Raji (cell line): Measurements from ENCODE around the gene VHLL.

Source experiments
- POLR2A ChIP-seq: IDR thresholded peaks from 2 replicates; pipeline ENCODE4 v1.6.1; 2011; ENCODE audit warnings: low read depth, low read length, control low read depth; ENCODE audit not compliant: insufficient read depth

VHLL gene

DNA sequence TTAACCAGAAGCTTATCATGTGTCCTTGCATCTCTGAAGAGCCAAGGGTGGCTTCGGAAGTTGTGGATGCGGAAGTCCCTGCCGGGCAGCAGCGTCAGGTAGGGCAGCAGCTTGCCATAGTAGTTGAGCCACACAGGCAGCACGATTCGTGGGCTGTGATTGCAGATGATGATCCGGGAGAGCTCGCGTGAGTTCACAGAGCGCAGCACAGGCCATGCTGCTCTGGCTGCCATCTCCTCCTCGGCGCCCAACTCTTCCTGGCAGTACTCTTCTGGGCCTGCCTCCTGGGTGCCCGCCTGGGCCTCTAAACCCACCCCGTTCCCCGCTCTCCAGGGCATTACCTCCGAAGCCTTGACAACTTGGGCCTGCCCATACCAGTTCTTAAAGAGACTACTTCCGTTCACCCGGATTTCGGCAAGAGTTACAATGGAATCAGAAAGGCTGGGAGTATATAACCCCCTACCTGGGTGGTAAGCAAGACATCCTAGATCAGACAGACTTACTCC, at the start of gene VHLL:
TSS of gene VHLL (minus strand) at position 456 of the 506 bp plus-strand sequence. CDS start at position 338, 118 bp downstream.
- no peak for TF ChIP-seq POLR2A

DNA sequence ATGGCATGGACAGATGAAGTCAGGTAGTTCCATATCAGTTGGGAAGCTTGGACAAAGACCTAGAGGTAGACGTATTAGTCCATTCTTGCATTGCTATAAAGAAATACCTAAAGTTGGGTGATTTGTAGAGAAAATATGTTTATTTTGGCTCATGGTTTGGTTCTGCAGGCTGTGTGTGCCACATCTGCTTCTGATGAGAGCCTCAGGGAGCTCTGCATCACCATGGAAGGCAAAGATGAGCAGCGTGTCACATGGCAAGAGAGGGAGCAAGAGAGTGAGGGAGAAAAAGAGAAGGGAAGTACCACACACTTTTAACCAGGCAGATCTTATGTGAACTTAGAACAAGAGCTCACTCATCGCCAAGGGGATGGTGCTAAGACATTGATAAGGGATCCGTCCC, 48.2 kb upstream of the VHLL start:
- no peak for TF ChIP-seq POLR2A

DNA sequence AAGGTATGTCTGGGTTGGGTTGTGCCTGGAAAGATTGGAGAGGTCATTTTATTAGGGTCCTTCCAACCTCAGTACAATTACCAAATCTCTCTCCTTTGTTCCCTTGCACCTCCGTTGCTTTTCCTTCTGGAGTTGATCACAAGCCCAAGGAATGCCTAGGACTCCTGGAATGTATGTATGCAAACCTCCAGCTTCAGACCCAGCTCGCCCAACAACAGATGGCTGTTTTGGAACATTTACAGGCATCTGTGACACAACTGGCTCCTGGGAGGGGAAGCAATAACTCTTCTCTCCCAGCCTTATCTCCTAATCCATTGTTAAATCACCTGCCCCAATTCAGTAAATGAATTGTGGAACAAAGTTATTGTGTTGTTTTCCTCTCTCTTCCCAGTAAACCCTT, 47.5 kb upstream of the VHLL start:
- no peak for TF ChIP-seq POLR2A

DNA sequence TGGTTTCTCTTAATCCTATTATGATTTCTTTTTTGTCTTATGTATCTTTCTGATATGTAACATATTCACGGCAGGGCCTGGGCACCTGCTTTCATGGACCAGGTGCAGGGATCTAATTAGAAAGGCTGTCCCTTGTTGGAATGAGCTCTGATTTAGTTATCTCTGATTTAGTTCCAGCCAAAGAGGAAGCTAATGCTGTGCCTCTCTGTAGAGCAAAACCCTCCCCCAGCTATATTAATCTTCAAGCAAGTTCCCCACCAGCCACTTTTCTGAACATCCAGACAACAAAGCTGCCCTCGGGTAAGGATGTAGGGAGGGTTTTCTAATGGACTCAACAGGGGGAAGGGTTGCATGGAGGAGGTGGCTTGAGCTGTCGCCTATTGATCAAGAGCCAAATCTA, 45.3 kb upstream of the VHLL start:
- TF ChIP-seq POLR2A, result no peak

DNA sequence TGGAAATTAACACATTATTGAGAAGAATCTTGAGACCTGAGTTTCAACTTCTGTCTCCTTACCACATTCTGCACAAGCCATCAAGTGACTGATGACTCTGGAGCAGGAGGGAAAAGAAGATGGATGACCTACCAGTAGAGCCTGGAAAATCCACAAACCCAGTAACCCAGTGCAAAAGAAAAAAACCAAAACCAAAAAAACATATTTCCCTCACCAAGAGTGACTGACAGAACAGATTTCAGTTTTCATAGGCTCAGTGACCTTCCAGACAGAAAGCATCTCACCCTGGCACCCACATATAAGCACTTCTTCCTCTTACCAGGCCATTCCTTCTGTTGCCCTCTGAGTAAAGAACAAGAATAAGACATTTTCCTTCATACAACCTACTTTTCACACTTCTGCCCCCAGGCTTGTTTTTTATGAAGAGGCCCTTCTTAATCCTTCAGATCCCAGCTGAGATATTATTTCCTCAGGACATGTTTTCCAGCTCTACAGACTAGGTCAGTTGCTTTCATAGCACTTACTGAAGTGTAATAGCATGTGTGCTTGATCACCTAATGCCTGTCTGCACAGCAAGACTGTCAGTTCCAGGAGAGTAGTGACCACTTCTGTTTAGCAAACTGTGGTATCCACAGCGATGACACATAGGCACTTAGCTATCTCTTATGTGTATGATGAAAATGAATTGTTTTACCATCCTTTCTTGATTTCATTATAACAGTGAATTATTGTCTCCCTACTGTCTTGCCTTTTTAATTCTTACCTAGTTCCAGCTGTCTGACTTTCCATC, 43.3 kb upstream of the VHLL start:
- TF ChIP-seq POLR2A, result no peak

DNA sequence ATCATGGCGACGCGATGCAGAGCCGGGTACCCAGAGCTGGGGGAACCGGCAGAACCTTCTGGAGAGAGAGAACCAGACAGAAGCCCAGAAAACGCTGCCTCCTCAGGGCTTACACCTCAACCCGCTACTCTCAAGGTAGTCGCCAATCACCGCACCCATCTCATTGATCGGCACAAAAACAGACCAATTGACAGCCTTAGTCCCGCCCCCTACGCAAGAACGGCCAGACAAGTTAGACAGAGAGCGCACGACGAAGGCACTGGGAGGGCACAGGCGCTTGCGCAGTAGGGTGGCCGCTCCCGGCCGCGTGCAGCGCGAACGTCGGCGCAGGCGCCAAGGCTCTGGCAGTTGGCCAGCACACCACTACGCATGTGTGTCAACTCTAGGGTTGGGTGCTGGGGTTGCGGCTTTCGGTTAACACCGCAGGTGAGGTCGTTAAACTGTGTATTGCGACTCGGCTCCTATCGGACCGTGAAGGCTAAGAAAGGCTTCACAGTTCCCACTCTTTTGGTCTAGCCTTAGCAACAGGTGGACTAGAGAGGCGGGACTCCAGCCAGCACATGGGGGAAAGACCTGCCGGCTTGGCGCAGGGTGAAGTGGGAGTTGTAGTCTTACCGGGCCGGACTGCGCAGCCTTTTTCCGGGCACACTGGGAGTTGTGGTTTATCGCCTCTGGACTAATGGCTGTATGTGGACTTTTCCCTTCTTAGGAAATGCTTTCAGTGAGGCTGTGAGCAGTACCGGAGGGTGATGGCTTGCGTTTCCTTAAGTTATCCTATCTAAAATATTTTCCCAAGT, 39.3 kb upstream of the VHLL start, which contains the start of the genes CCT3 and TSACC:
TSS of gene CCT3 (minus strand) at position 113 of the 797 bp plus-strand sequence. CDS start at position 5, 108 bp downstream.
TSS of gene TSACC (plus strand) at position 347 of the 797 bp plus-strand sequence. CDS start 1,232 bp downstream, outside the sequence.
- peak; percentile 93 for TF ChIP-seq POLR2A

DNA sequence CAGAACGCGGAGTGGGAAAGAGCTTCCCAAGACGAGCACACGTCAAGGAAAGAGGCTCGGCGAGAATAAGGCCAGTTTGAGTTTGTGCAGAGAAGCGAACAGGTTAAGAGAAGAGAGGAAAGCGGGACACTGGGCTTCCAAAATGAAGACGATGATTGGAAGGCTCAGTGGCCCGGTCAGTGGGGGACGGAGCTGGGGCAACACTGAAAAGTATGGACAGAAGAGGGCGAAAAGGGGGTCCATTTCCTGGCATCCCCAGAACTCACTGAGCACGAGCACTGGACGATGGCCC, 38.7 kb upstream of the VHLL start:
- TF ChIP-seq POLR2A, result no peak

DNA sequence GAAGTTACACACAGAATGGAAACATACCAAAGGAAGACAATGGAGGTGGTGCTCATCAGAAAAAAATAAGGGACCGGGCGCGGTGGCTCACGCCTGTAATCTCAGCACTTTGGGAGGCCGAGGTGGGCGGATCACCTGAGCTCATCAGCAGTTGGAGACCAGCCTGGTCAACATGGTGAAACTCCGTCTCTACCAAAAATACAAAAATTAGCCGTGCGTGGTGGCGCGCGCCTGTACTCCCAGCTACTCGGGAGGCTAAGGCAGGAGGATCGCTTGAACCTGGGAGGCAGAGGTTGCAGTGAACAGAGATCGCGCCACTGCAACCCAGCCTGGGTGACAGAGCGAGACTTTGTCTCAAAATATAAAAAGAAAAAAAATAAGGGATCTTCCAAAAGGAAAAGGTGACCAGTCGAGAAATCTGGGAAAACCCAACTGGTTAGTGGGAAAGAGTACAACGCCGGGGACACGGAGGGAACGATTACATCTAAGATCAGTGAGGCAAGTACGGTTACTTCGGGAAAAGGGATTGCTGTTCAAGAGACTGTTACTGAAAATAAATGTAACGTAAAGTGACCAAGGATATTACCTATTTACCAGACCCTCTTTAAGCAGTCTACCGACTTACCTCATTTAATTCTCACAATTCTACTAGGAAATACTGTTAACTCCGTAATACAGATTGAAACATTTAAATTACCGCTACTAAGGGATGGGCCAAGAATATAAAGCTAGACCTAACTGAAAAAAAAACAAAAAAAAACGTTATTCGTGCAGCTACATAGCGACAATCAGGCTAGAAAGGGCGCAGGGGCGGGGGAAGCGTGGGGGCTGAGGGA, 38.2 kb upstream of the VHLL start:
- TF ChIP-seq POLR2A, result no peak

DNA sequence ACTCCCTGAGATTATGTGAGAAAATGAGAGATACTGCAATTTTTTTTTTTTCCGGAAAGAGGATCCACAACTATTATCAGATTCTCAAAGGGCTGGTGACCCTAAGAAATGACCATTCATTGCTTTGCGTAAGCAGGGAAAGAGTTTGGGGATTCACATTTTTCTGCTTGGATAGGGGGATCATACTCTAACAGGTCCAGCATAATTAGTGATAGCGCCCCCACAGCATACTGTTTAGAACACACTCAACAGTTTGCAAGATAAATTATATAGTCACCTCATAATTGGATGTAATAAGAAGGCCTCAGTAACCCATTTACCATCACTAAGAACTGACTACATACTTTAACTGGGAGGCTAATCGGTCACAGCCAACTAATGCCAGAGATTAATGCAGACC, 37.1 kb upstream of the VHLL start:
- TF ChIP-seq POLR2A, result no peak

DNA sequence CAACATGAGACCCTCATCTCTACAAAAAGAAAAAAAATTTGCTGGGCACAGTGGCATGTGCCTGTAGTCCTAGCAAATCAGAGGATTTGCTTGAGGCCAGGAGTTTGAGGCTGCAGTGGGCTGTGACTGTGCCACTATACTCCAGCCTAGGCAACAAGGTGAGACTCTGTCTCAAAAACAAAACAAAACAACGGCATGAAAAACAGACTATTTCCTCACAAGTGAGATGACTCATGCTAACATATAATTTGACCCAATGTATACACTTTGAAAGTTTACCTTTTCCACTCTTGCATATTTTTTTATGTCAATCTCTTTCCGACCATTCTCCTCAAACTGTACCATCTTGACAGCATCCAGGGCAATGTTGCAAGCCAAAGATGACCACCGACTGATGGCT, 21.5 kb upstream of the VHLL start:
- TF ChIP-seq POLR2A, result no peak

DNA sequence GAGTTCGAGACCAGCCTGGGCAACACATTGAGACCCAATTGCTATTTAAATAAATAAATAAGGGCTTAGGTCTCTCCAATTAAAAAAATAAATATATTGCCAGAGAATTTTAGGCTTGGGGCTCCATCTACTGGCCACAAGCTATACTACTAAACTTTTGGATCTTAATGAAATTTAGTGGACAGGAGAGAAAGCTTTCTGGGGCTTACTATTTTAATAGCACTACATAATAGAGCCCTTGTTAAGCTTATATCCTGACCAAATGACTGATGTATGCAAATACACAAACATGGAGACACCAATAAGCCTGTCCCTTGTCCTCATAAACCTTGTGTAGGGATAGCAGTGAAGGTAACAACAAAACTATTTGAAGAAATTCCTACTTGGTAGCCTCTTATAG, 20.6 kb upstream of the VHLL start:
- TF ChIP-seq POLR2A, result no peak

DNA sequence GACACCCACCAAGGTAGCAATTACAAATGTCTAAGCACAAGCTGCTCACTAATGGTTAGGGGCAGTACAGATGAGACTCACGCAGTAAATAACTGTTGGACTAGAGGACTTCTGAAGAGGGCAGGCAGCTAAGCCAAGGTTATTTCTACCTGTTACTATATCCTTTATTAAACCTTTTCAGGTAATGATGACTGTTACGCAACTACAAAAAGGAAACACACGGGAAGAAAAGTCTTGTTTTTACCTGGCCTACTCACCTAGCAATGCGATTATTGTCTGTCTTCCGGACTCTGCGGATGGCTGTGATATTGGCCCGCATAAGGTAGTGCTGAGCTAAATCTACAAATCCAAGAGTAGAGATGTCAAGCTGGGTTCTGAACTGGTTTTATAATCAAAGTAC, 17.8 kb upstream of the VHLL start:
- TF ChIP-seq POLR2A, result no peak

DNA sequence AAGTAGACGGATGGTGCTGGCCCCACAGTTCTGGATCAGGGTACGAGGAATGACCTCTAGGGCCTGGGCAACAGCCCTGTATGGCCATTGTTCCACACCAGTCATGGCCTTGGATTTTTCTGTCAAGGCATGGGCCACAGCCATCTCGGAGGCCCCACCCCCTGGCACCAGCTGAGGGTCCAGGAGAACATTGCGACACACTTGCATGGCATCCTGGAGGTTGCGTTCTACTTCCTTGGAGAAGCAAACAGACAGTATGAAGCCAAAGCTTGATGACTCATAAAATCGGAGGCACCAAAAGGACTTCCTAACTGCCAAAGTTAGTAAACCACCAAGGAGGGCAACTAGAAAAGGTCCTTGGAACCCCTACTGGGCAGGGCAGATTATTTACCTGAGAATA, 11.9 kb upstream of the VHLL start:
- no peak for TF ChIP-seq POLR2A

DNA sequence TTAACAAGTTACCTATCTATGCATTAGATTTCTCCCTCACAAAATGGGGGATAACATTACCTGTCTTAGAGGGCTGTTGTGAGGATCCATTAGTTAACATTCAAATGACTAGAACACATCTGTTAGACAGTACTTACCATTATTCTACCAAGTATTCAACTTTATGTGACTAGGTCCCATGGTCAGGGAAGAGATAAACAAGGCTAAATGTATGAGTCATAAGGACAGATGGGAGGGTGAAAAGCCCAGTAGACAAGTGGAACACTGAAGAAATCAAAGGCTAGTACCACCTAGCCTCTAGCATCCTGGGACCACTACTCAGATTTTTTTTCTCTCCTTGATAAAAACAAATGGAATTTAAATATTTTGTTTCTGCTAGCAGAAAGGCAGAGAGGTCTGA, 9.0 kb upstream of the VHLL start:
- TF ChIP-seq POLR2A, result no peak

DNA sequence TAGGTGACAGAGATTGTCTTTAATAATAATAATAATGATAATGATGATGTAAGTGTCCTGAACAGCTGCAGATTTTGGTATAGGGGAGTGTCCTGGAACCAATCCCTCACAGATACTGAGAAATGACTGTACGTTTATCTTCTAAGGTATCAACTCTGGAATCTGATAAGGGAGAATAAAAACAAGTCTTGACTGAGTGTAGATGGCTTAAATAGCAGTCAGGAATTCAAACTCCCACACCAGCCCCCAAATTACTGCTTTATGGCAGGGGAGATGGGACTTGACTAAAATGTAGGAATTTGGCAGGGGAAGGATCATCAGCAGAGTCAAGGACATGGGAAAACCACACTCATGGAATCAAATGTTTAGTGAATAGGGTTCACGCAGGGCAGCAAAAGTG, 6.1 kb upstream of the VHLL start:
- no peak for TF ChIP-seq POLR2A
